Measurements from ENCODE around the gene SLX4IP. TPM values are rescaled to one million over a fixed set of nuclear protein-coding genes. Genes with fewer than 3 reads are reported as not detected.

SLX4IP gene
- total RNA-seq, 4 donors from 2014 or later = 3.4 to 6.3 (median 3.9) TPM

DNA sequence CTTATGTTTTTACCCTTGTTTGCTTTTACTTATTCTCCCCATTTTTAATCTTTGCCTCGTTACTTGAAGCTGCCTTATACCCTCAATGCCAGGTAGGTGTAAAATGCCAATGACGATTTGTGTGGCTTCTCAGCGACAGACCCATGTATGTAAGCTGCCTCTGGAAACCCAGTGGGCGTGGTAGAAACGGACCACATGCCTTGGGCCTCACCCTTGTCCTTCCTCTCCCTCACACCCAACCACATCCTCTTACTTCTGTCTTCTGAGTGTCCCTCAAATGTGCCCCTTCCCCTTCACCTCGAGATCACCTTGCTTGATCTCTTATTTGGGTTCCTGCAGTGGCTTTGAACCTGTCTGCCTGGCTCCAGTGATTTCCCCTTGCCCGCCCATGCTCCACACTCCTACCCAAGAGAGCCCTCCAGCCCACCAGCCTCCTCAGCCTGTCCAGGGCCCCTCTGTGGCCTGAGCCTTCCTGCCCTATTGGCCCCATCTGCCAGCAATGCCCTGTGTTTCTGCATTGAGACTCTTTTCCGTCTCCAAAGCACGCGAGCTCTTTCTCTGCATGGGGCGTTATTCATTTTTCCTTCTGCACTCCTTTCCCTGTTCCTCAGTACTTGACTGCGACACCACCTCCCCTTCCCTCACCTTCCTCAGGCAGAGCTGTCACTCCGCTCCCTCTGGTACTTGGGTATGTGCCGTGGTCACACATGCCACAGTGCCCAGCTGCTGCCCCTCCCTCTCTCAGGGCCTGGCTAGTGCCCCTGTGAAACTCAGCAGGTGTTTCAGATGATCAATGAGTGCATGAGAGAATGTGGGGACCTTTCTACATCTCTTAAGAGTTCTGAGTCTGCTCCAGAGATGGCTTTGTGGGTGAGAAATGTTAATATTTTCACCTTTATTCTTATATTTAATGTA lies 115.4 kb downstream of the SLX4IP start:
- Histone ChIP-seq H3K36me3 (no peaks in the 10 kb centered on the region), H3K4me3 (no peak overlapping the region), H3K4me1 (peaks cover 0 to 67% (median 14%) of the 10 kb centered on the region in 3 donors), H3K27ac (no peak overlapping the region), H3K9me3 (no peaks in the 10 kb centered on the region), H3K27me3 (no peaks in the 10 kb centered on the region)
- DNase-seq = no peak
- TF ChIP-seq, protein P1, sequence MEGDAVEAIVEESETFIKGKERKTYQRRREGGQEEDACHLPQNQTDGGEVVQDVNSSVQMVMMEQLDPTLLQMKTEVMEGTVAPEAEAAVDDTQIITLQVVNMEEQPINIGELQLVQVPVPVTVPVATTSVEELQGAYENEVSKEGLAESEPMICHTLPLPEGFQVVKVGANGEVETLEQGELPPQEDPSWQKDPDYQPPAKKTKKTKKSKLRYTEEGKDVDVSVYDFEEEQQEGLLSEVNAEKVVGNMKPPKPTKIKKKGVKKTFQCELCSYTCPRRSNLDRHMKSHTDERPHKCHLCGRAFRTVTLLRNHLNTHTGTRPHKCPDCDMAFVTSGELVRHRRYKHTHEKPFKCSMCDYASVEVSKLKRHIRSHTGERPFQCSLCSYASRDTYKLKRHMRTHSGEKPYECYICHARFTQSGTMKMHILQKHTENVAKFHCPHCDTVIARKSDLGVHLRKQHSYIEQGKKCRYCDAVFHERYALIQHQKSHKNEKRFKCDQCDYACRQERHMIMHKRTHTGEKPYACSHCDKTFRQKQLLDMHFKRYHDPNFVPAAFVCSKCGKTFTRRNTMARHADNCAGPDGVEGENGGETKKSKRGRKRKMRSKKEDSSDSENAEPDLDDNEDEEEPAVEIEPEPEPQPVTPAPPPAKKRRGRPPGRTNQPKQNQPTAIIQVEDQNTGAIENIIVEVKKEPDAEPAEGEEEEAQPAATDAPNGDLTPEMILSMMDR (IDR thresholded peaks at IDR 0.05) = no peak
- TF ChIP-seq POLR2A (IDR thresholded peaks at IDR 0.05) = no peak
- WGBS, 2 donors = 85 to 86% methylated on average over 14 of the region's 14 CpGs
- intact Hi-C loops (cut with DNase I) = loop anchor here (10.0 kb wide), 1 partner anchor 114 kb away; no protein-coding TSS in a partner anchor

DNA sequence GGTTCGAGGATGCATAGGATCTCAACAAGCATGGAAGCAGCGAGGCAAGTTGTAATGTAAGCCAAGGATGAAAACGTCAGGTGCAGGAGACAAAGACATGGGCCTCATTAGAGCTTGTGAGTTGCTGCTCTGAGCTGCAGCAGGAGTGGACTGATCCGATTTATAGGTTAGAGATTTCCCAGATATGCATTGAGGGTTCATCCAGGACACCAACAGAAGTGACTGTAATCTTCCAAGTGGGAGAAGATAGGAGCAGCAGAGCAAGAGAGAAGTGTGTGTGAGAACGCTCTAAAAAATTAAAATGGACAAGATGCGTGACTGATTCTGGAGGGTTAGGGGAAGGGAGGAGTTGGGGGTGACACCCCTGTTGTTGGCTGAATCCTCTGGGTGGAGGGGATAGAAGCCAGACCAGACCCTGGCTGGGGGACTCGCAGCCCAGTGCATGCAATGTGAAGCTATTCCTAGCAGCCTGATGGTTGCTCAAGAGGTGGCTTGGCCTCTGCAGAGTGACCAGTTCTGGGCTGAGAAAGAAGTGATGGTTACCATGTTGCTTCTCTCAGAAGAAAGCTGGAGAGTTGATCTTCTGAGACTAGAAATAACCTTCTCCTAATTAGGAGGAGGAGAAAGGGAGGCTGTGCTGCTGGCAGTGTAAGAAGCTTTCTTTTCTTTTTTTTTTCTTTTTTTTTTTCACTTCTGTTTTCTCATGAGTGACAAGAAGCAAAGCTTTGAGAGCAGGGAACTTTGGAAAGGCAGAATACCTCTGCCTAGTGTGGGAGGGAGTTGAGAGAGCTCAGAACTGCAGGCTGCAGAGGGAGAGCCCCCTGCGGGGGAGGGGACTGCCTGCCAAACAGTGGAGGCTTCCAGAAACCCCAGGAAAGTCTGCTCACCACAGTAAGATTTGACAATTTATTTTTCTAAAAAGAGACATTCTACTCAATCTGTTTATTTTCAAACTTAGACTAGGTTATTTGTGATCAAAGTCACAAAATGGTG lies 116.9 kb downstream of the SLX4IP start:
- WGBS, 2 donors = 74 to 79% methylated on average over 8 of the region's 8 CpGs
- TF ChIP-seq, protein P1 (IDR thresholded peaks at IDR 0.05) = no peak
- no peak for TF ChIP-seq POLR2A (IDR thresholded peaks at IDR 0.05)
- Histone ChIP-seq H3K27me3 (no peaks in the 10 kb centered on the region), H3K27ac (peak overlapping the region in 1 of 4 donors; percentile 53), H3K4me3 (no peak overlapping the region), H3K36me3 (no peaks in the 10 kb centered on the region), H3K4me1 (peaks cover 8 to 71% (median 28%) of the 10 kb centered on the region in 3 donors), H3K9me3 (no peaks in the 10 kb centered on the region)
- no peak for DNase-seq
- intact Hi-C loops (cut with DNase I) = loop anchor here (10.0 kb wide), 1 partner anchor 113 kb away; no protein-coding TSS in a partner anchor

DNA sequence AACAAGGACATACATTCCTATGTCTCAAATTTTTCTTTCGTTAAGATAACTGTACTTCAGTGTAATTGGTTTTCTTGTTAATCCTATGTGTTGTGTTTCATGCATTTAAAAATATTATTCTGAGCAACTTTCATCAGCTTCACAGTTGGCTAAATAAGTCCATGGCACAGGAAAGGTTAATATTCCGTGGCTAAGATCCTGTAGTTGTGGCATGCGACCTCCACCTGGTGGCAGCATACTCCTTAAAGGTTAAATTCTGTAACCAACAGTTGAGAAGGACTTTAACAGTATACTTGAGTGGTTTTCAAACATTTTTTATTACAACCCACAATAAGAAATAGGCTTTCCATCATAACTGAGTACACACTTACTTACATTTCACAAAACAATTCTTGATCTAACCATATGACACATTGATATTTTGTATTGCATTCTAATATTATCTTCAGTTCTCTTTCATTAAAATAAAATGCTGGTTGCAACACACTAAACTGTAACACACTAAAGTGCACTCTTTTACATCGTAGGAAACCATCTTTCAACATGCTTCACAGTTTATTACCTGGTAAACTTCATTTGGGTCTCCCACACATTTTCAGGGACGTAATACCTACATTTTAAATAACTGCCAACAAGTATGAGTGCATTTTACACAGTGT lies 118.3 kb downstream of the SLX4IP start:
- no peak for TF ChIP-seq POLR2A (IDR thresholded peaks at IDR 0.05)
- TF ChIP-seq, protein P1 (IDR thresholded peaks at IDR 0.05) = peak; percentile 62 to 92 (median 84)
- Histone ChIP-seq H3K4me1 (peaks cover 18 to 74% (median 40%) of the 10 kb centered on the region in 3 donors), H3K27me3 (no peaks in the 10 kb centered on the region), H3K36me3 (no peaks in the 10 kb centered on the region), H3K4me3 (no peak overlapping the region), H3K9me3 (no peaks in the 10 kb centered on the region), H3K27ac (peak overlapping the region in 2 of 4 donors; percentile 4 to 53)
- 23 to 35% methylated on average over 5 of the region's 5 CpGs for WGBS, 2 donors
- intact Hi-C loops (cut with DNase I) = loop anchor here (10.0 kb wide), 1 partner anchor 111 kb away; no protein-coding TSS in a partner anchor
- no peak for DNase-seq

DNA sequence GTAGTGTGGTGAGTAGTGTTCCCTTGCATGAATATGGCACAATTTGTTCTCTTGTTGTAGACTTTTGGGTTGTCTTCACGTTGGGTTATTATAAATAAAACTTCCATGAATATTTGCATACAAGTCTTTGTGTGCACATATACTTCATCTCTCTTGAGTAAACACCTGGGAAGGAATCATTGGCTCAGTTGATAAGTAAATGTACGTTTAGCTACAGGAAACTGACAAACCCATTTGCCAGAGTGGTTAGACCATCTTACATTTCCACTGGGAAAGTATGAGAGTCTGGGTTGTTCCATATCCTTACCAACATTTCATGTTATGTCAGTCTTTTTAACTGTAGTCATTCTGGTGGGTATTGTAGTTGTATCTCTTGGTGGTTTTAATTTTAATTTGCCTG lies 119.2 kb downstream of the SLX4IP start:
- H3K27me3 ChIP-seq = no peaks in the 10 kb centered on the region
- WGBS, 2 donors = 36 to 69% methylated on average over 2 of the region's 2 CpGs
- intact Hi-C loops (cut with DNase I) = loop anchor here (10.0 kb wide), 1 partner anchor 111 kb away; no protein-coding TSS in a partner anchor
- H3K4me1 ChIP-seq = peaks cover 18 to 74% (median 47%) of the 10 kb centered on the region in 3 donors
- TF ChIP-seq POLR2A (IDR thresholded peaks at IDR 0.05) = no peak
- TF ChIP-seq, protein P1 (IDR thresholded peaks at IDR 0.05) = no peak
- H3K27ac ChIP-seq = peak overlapping the region in 2 of 4 donors; percentile 4 to 39
- no peaks in the 10 kb centered on the region for H3K9me3 ChIP-seq
- DNase-seq = no peak
- H3K36me3 ChIP-seq = no peaks in the 10 kb centered on the region
- no peak overlapping the region for H3K4me3 ChIP-seq

All from esophagus squamous epithelium (tissue), 5 donors.